A549 (cell line): ENCODE results near the gene ABCG4. TPM values are rescaled to one million over a fixed set of nuclear protein-coding genes. Genes with fewer than 3 reads are reported as not detected.

Source experiments
- ATAC-seq, 2 experiments: fragments of 200-7000 bp in 1 of 2; fragments of >200 bp in 1 of 2; cut with Nextera tagmentation in 1 of 2; cut with Tn5 transposase in 1 of 2; 3 replicates each; pipeline versions ENCODE4 v1.8.0 to v1.9.1; 2018 to 2020; ENCODE audit warnings: mild to moderate bottlenecking in 1 of 2, moderate library complexity in 1 of 2
- CTCF ChIA-PET: fragments of 300-600 bp; sonication (Branson Sonifier 250); formaldehyde crosslinking; extraction: SDS; loops from one replicate; lab custom pipeline; 2021; ENCODE audit warnings: antibody characterized with exemption, inconsistent platforms; lab: Yijun Ruan, JAX
- POLR2A ChIA-PET: fragments of 350-600 bp; formaldehyde crosslinking; extraction: SDS; loops from one replicate; lab custom pipeline; 2021; ENCODE audit warnings: antibody characterized with exemption, inconsistent platforms; lab: Yijun Ruan, JAX
- DNase-seq, 2 experiments: peaks; one replicate each; pipeline versions ENCODE4 v3.0.0 to v3.0.0-alpha.2; 2011 to 2016; ENCODE audit warnings: low read depth in 1 of 2, low spot score in 1 of 2
- FAIRE-seq: peaks from 2 replicates; lab custom pipeline; 2011; peaks lifted over from hg19 to GRCh38; lab: Jason Lieb, UNC
- H3K27ac ChIP-seq, 2 experiments: fragments of >200 bp; sonication (Bioruptor Twin); formaldehyde crosslinking; 3 replicates each; pipeline ENCODE4 v1.5.1; 2016 to 2017
- H3K4me1 ChIP-seq: fragments of >200 bp; sonication (Bioruptor Twin); formaldehyde crosslinking; 3 replicates; pipeline ENCODE4 v1.6.1; 2016
- H3K4me2 ChIP-seq: fragments of >200 bp; sonication (Bioruptor Twin); formaldehyde crosslinking; 3 replicates; pipeline ENCODE4 v1.6.1; 2016
- H3K4me3 ChIP-seq: fragments of >200 bp; sonication (Bioruptor Twin); formaldehyde crosslinking; 3 replicates; pipeline ENCODE4 v1.5.1; 2016
- H3K9me3 ChIP-seq: fragments of >200 bp; sonication (Bioruptor Twin); formaldehyde crosslinking; 3 replicates; pipeline ENCODE4 v1.6.1; 2016
- ATOH8 ChIP-seq: fragments of 250-450 bp; sonication (Bioruptor Pico); IDR thresholded peaks from 2 replicates; pipeline ENCODE4 v1.5.0; 2020; ENCODE audit warnings: low read depth, mild to moderate bottlenecking, moderate library complexity
- BHLHE40 ChIP-seq: IDR thresholded peaks from 2 replicates; pipeline ENCODE4 v1.6.1; 2012; ENCODE audit warnings: low read depth, low read length, inconsistent platforms
- CBX2 ChIP-seq: fragments of 200-600 bp; sonication (generic); IDR thresholded peaks from 2 replicates; pipeline ENCODE4 v1.6.1; 2016; ENCODE audit warnings: low read depth, mild to moderate bottlenecking, borderline replicate concordance
- CBX8 ChIP-seq: fragments of 200-600 bp; sonication (generic); IDR thresholded peaks from 2 replicates; pipeline ENCODE4 v1.6.1; 2016
- CHD2 ChIP-seq: fragments of 150-350 bp; IDR thresholded peaks from 2 replicates; pipeline ENCODE4 v1.6.1; 2014; ENCODE audit warnings: low read length; ENCODE audit not compliant: partially characterized antibody
- CTCF ChIP-seq: fragments of >200 bp; sonication (Bioruptor Twin); formaldehyde crosslinking; IDR thresholded peaks from 3 replicates; pipeline ENCODE4 v1.5.1; 2016
- E2F6 ChIP-seq: IDR thresholded peaks from 2 replicates; pipeline ENCODE4 v1.6.1; 2012; ENCODE audit warnings: low read depth, borderline replicate concordance
- EHF ChIP-seq: fragments of 250-450 bp; sonication (Bioruptor Pico); IDR thresholded peaks from 2 replicates; pipeline ENCODE4 v1.5.0; 2020; ENCODE audit warnings: mild to moderate bottlenecking
- EHMT2 ChIP-seq: fragments of 200-600 bp; sonication (generic); IDR thresholded peaks from 2 replicates; pipeline ENCODE4 v1.6.1; 2016; ENCODE audit warnings: antibody characterized with exemption, low read depth, mild to moderate bottlenecking, moderate library complexity
- ESRRA ChIP-seq: fragments of 150-350 bp; IDR thresholded peaks from 2 replicates; pipeline ENCODE4 v1.6.1; 2014; ENCODE audit warnings: mild to moderate bottlenecking, low read length, borderline replicate concordance
- FOSB ChIP-seq: fragments of 250-450 bp; sonication (Bioruptor Pico); IDR thresholded peaks from 2 replicates; pipeline ENCODE4 v1.5.0; 2020; ENCODE audit warnings: mild to moderate bottlenecking, moderate library complexity
- GATA3 ChIP-seq: IDR thresholded peaks from 2 replicates; pipeline ENCODE4 v1.6.1; 2012; ENCODE audit warnings: borderline replicate concordance
- HOXA7 ChIP-seq: fragments of 250-450 bp; sonication (Bioruptor Pico); IDR thresholded peaks from 2 replicates; pipeline ENCODE4 v1.5.0; 2020; ENCODE audit warnings: mild to moderate bottlenecking, moderate library complexity
- HOXB5 ChIP-seq: fragments of 250-450 bp; sonication (Bioruptor Pico); IDR thresholded peaks from 2 replicates; pipeline ENCODE4 v1.5.0; 2020; ENCODE audit warnings: mild to moderate bottlenecking, moderate library complexity
- KDM1A ChIP-seq: fragments of 200-600 bp; sonication (generic); IDR thresholded peaks from 2 replicates; pipeline ENCODE4 v1.6.1; 2016; ENCODE audit warnings: low read depth, mild to moderate bottlenecking
- MAZ ChIP-seq: fragments of 150-350 bp; IDR thresholded peaks from 2 replicates; pipeline ENCODE4 v1.6.1; 2014; ENCODE audit warnings: antibody characterized with exemption, low read depth, low read length, borderline replicate concordance
- MYC ChIP-seq: IDR thresholded peaks from 2 replicates; pipeline ENCODE4 v1.6.1; 2012; ENCODE audit warnings: mild to moderate bottlenecking, inconsistent platforms, low read length, improper control_type of control experiment, borderline replicate concordance
- NFE2L2 ChIP-seq: fragments of 150-350 bp; conservative IDR thresholded peaks from 2 replicates; pipeline ENCODE4 v1.6.1; 2014; ENCODE audit warnings: low read length
- NPAS2 ChIP-seq: fragments of 250-450 bp; sonication (Bioruptor Pico); IDR thresholded peaks from 2 replicates; pipeline ENCODE4 v1.8.0; 2022; ENCODE audit warnings: mild to moderate bottlenecking, moderate library complexity, borderline replicate concordance
- POLR2A ChIP-seq: IDR thresholded peaks from 2 replicates; pipeline ENCODE4 v1.6.1; 2012; ENCODE audit warnings: mild to moderate bottlenecking, low read length
- POLR2AphosphoS2 ChIP-seq: conservative IDR thresholded peaks from 2 replicates; pipeline ENCODE4 v1.6.1; 2012; ENCODE audit warnings: low read length, improper control_type of control experiment, inconsistent platforms
- RAD21 ChIP-seq, 2 experiments: fragments of >200 bp in 1 of 2; sonication (Bioruptor Twin) in 1 of 2; formaldehyde crosslinking in 1 of 2; IDR thresholded peaks in 1 of 2; conservative IDR thresholded peaks in 1 of 2; 2 replicates in 1 of 2; 3 replicates in 1 of 2; pipeline ENCODE4 v1.6.1; 2012 to 2018; ENCODE audit warnings: inconsistent platforms in 1 of 2
- RARB ChIP-seq: fragments of 250-450 bp; sonication (Bioruptor Pico); IDR thresholded peaks from 2 replicates; pipeline ENCODE4 v1.8.0; 2021; ENCODE audit warnings: mild to moderate bottlenecking, moderate library complexity
- RCOR1 ChIP-seq: fragments of 150-350 bp; IDR thresholded peaks from 2 replicates; pipeline ENCODE4 v1.6.1; 2014; ENCODE audit warnings: antibody characterized with exemption, low read length, low read depth
- REST ChIP-seq: fragments of 200-600 bp; sonication (generic); IDR thresholded peaks from 2 replicates; pipeline ENCODE4 v1.6.1; 2016; ENCODE audit warnings: antibody characterized with exemption, mild to moderate bottlenecking, moderate library complexity
- RNF2 ChIP-seq: fragments of 200-600 bp; sonication (generic); IDR thresholded peaks from 2 replicates; pipeline ENCODE4 v1.6.1; 2016; ENCODE audit warnings: low read depth, mild to moderate bottlenecking, antibody characterized with exemption, moderate library complexity, borderline replicate concordance
- TFCP2L1 ChIP-seq: fragments of 250-450 bp; sonication (Bioruptor Pico); IDR thresholded peaks from 2 replicates; pipeline ENCODE4 v1.5.0; 2021; ENCODE audit warnings: mild to moderate bottlenecking
- TP53 ChIP-seq: fragments of 250-450 bp; sonication (Bioruptor Pico); IDR thresholded peaks from 2 replicates; pipeline ENCODE4 v1.5.0; 2021; ENCODE audit warnings: mild to moderate bottlenecking, moderate library complexity
- ZC3H11A ChIP-seq: fragments of 450-650 bp; IDR thresholded peaks from 2 replicates; pipeline ENCODE4 v1.6.1; 2014; ENCODE audit warnings: antibody characterized with exemption, mild to moderate bottlenecking
- ZFP36 ChIP-seq: fragments of 450-650 bp; IDR thresholded peaks from 2 replicates; pipeline ENCODE4 v1.6.1; 2014; ENCODE audit warnings: borderline replicate concordance; ENCODE audit not compliant: partially characterized antibody
- ZNF302 ChIP-seq: fragments of 250-450 bp; sonication (Bioruptor Pico); IDR thresholded peaks from 2 replicates; pipeline ENCODE4 v1.9.0; 2021; ENCODE audit warnings: inconsistent platforms, mild to moderate bottlenecking, moderate library complexity
- WGBS: methylation state at CpG from one replicate; pipeline ENCODE4 v1.1.6; 2017; ENCODE audit errors: missing lambda C conversion rate; 5-methylcytosine and 5-hydroxymethylcytosine counted together
- polyA plus RNA-seq, 4 experiments: library from polyadenylated mRNA; depleted of rRNA in 3 of 4; stranded (reverse); fragments of >200 nt; fragmentation: RNase III in 1 of 4; extraction: RNeasy Plus Mini Kit Qiagen cat#74134 plus additional on column Dnase treatment in 1 of 4; gene quantifications; 2 replicates in 3 of 4; 3 replicates in 1 of 4; pipeline ENCODE4 v1.2.3, GENCODE V29; 2011 to 2017

The ABCG4 gene
- polyA plus RNA-seq, 2 of the 4 experiments (the other 2 are of a cell fraction), result 0.10 to 0.44 TPM

GRCh38 chr11:119149786-119150275 lies 979 bp downstream of the ABCG4 start:
- H3K4me3 ChIP-seq, result peak overlapping the region; percentile 51
- ChIA-PET CTCF (interaction anchor here (1.2 to 7.2 kb wide), 3 partner anchors 19 to 48 kb away, joined by 3 to 39 read pairs (median 5); partner anchors contain the start of genes DPAGT1 and NLRX1), POLR2A (no interaction called here)
- H3K27ac ChIP-seq, result peak overlapping the region in 1 of 2 experiments; percentile 85; a peak in 3 of 6 replicates
- FAIRE-seq (no peak), ATAC-seq (no peak), DNase-seq (no peak)
- H3K4me1 ChIP-seq, result 0 out of 3 replicates have a peak, but pooled peaks cover 4% of the 10 kb centered on the region
- H3K4me2 ChIP-seq, result peak overlapping the region; percentile 90
- no peak for TF ChIP-seq ATOH8 (CRISPR knock-in tag)
- TF ChIP-seq CTCF, result no peak
- TF ChIP-seq RNF2, result no peak
- no peak for TF ChIP-seq TP53 (CRISPR knock-in tag)
- TF ChIP-seq E2F6, result no peak
- no peak for TF ChIP-seq RARB (CRISPR knock-in tag)
- TF ChIP-seq POLR2AphosphoS2, result no peak
- TF ChIP-seq POLR2A, result no peak
- no peak for TF ChIP-seq FOSB (CRISPR knock-in tag)
- TF ChIP-seq CBX2, result no peak
- no peak for TF ChIP-seq BHLHE40
- TF ChIP-seq TFCP2L1, result no peak
- TF ChIP-seq MYC, result no peak
- TF ChIP-seq HOXA7 (CRISPR knock-in tag), result no peak
- no peak for TF ChIP-seq HOXB5 (CRISPR knock-in tag)
- no peak for TF ChIP-seq NPAS2 (CRISPR knock-in tag)
- H3K9me3 ChIP-seq, result no peaks in the 10 kb centered on the region
- WGBS, result 88% methylated on average over 22 of the region's 33 CpGs

- no peak for TF ChIP-seq GATA3
- TF ChIP-seq ZFP36, result no peak
- TF ChIP-seq EHF (CRISPR knock-in tag), result no peak
- no peak for TF ChIP-seq ZNF302
- no peak for TF ChIP-seq EHMT2
- TF ChIP-seq CBX8, result no peak
- no peak for TF ChIP-seq FOSB (CRISPR knock-in tag)
- TF ChIP-seq RCOR1, result no peak
- no peak for TF ChIP-seq RAD21 (conservative IDR thresholded peaks at IDR 0.05 in 1 of 2, IDR thresholded peaks at IDR 0.05 in 1 of 2)
- TF ChIP-seq MAZ, result no peak
- no peak for TF ChIP-seq REST
- TF ChIP-seq HOXA7 (CRISPR knock-in tag), result no peak
- TF ChIP-seq ESRRA, result no peak
- TF ChIP-seq ZC3H11A, result no peak
- no peak for TF ChIP-seq CBX2
- no peak for TF ChIP-seq POLR2A
- no peak for TF ChIP-seq CHD2
- no peak for TF ChIP-seq NFE2L2
- no peak for TF ChIP-seq RARB (CRISPR knock-in tag)
- TF ChIP-seq KDM1A, result no peak
- no peak for ATAC-seq
- 92% methylated on average over 7 of the region's 9 CpGs for WGBS
- Histone ChIP-seq H3K4me3 (no peak overlapping the region), H3K9me3 (no peaks in the 10 kb centered on the region), H3K4me2 (no peak overlapping the region), H3K4me1 (0 out of 3 replicates have a peak, but pooled peaks cover 7% of the 10 kb centered on the region), H3K27ac (no peak overlapping the region)
- DNase-seq, result no peak
- CTCF ChIA-PET, result interaction anchor here (1.0 to 7.2 kb wide), 5 partner anchors 17 to 222 kb away, joined by 3 to 39 read pairs (median 6); no protein-coding TSS in a partner anchor
- no peak for FAIRE-seq
- POLR2A ChIA-PET, result no interaction called here
Observed at GRCh38 chr11:119152043-119152442, 3.2 kb downstream of the ABCG4 start.
